NCI-H1092 (cell line): Measurements from ENCODE around the gene AHRR.
"Not testable (repeated sequence)": the region's sequence is repeated elsewhere in the genome, so short reads cannot be mapped to it uniquely, and the experiment has no call there.

Experiments used
- DNase-seq: peaks from one replicate; lab custom pipeline; 2025; lab: John Stamatoyannopoulos, UW

The AHRR gene

GRCh38 chr5:459562-460272 lies 138.2 kb downstream of the AHRR start:
- DNase-seq, result no peak

GRCh38 chr5:460273-460625 lies 138.7 kb downstream of the AHRR start:
- no peak for DNase-seq

GRCh38 chr5:462051-462481 lies 140.6 kb downstream of the AHRR start:
- DNase-seq, result no peak

GRCh38 chr5:463301-463700 lies 141.8 kb downstream of the AHRR start:
- DNase-seq, result no peak

- no peak for DNase-seq
These were observed 142.4 kb downstream of the AHRR start for GRCh38 chr5:463952-464351.

GRCh38 chr5:464446-464842 lies 142.9 kb downstream of the AHRR start:
- no peak for DNase-seq

GRCh38 chr5:464843-465590 lies 143.5 kb downstream of the AHRR start:
- DNase-seq, result no peak

- DNase-seq, result no peak
These were observed 144.3 kb downstream of the AHRR start for GRCh38 chr5:465591-466403.

GRCh38 chr5:466661-467310 lies 145.3 kb downstream of the AHRR start:
- DNase-seq, result no peak

GRCh38 chr5:468401-468800 lies 146.9 kb downstream of the AHRR start:
- DNase-seq, result no peak

- no peak for DNase-seq
These were observed 148.4 kb downstream of the AHRR start for GRCh38 chr5:469752-470483.

- no peak for DNase-seq
These were observed 149.6 kb downstream of the AHRR start for GRCh38 chr5:470961-471749.

GRCh38 chr5:471750-472058 lies 150.2 kb downstream of the AHRR start:
- no peak for DNase-seq

GRCh38 chr5:472076-472655 lies 150.7 kb downstream of the AHRR start:
- DNase-seq, result no peak

- peak; percentile 82 for DNase-seq
These were observed 151.4 kb downstream of the AHRR start for GRCh38 chr5:472656-473550.

GRCh38 chr5:473551-474192 lies 152.2 kb downstream of the AHRR start:
- DNase-seq, result peak; percentile 41

- DNase-seq, result not testable (repeated sequence)
These were observed 152.8 kb downstream of the AHRR start for GRCh38 chr5:474232-474839.

- DNase-seq, result no peak
These were observed 153.5 kb downstream of the AHRR start for GRCh38 chr5:474840-475661.
